IMR-90 (cell line): Measurements from ENCODE around the gene RNF144B. TPM values are rescaled to one million over a fixed set of nuclear protein-coding genes. Genes with fewer than 3 reads are reported as not detected.

Source experiments
- ATAC-seq: fragments of 200-7000 bp; cut with Tn5 transposase; 2 replicates; pipeline ENCODE4 v1.9.1; 2020; ENCODE audit warnings: low read depth, mild to moderate bottlenecking, moderate library complexity
- BruUV-seq: library from RNA; stranded (reverse); fragments of 400-500 nt; replicated peaks from 2 replicates; lab custom pipeline; 2021; lab: Mats Ljungman, UMichigan
- CTCF ChIA-PET: fragments of 300-600 bp; formaldehyde crosslinking; extraction: SDS; loops from one replicate; lab custom pipeline; 2021; ENCODE audit warnings: antibody characterized with exemption; lab: Yijun Ruan, JAX
- POLR2A ChIA-PET: fragments of 300-600 bp; sonication (Branson Sonifier 250); formaldehyde crosslinking; loops from one replicate; lab custom pipeline; 2022; ENCODE audit warnings: antibody characterized with exemption; ENCODE audit not compliant: unreplicated experiment; lab: Charles Lee
- DNase-seq: peaks from one replicate; pipeline ENCODE4 v3.0.0; 2013
- H2AFZ ChIP-seq: replicated peaks from 2 replicates; pipeline ENCODE3; 2013; ENCODE audit warnings: low read length, mild to moderate bottlenecking; ENCODE audit not compliant: poor library complexity
- H2AK5ac ChIP-seq: 2 replicates; pipeline ENCODE4 v1.6.1; 2013; ENCODE audit warnings: low read depth, low read length, inconsistent platforms
- H2AK9ac ChIP-seq: replicated peaks from 2 replicates; pipeline ENCODE3; 2013; ENCODE audit warnings: mild to moderate bottlenecking, low read depth, low read length, moderate library complexity; ENCODE audit not compliant: poor library complexity
- H2BK120ac ChIP-seq: 2 replicates; pipeline ENCODE4 v1.6.1; 2013; ENCODE audit warnings: low read depth, low read length, inconsistent platforms
- H2BK15ac ChIP-seq: 3 replicates; pipeline ENCODE4 v1.6.1; 2013; ENCODE audit warnings: low read depth, low read length, inconsistent platforms
- H2BK20ac ChIP-seq: 2 replicates; pipeline ENCODE4 v1.6.1; 2013; ENCODE audit warnings: low read depth, mild to moderate bottlenecking, inconsistent platforms, low read length, moderate library complexity
- H2BK5ac ChIP-seq: 2 replicates; pipeline ENCODE4 v1.6.1; 2013; ENCODE audit warnings: mild to moderate bottlenecking, low read depth, low read length, inconsistent platforms; ENCODE audit not compliant: poor library complexity, severe bottlenecking
- H3K14ac ChIP-seq: replicated peaks from 2 replicates; pipeline ENCODE4 v1.6.1; 2013; ENCODE audit warnings: low read depth, low read length, inconsistent platforms
- H3K18ac ChIP-seq: 2 replicates; pipeline ENCODE4 v1.6.1; 2013; ENCODE audit warnings: low read depth, low read length, control low read depth
- H3K23ac ChIP-seq: 2 replicates; pipeline ENCODE4 v1.6.1; 2013; ENCODE audit warnings: low read depth, low read length, inconsistent platforms
- H3K27ac ChIP-seq: 2 replicates; pipeline ENCODE4 v1.5.1; 2013; ENCODE audit warnings: mild to moderate bottlenecking, control low read depth, low read length; ENCODE audit not compliant: insufficient read depth
- H3K27me3 ChIP-seq: 2 replicates; pipeline ENCODE4 v1.6.1; 2013; ENCODE audit warnings: low read length; ENCODE audit not compliant: control insufficient read depth, insufficient read depth
- H3K36me3 ChIP-seq: 2 replicates; pipeline ENCODE4 v1.6.1; 2013; ENCODE audit warnings: low read length, mixed read lengths; ENCODE audit not compliant: control insufficient read depth, insufficient read depth
- H3K4ac ChIP-seq: 2 replicates; pipeline ENCODE4 v1.6.1; 2013; ENCODE audit warnings: low read depth, low read length, inconsistent platforms
- H3K4me1 ChIP-seq: 2 replicates; pipeline ENCODE4 v1.6.1; 2013; ENCODE audit warnings: low read length, mixed read lengths; ENCODE audit not compliant: control insufficient read depth, insufficient read depth
- H3K4me2 ChIP-seq: 2 replicates; pipeline ENCODE4 v1.6.1; 2013; ENCODE audit warnings: low read depth, mild to moderate bottlenecking, control low read depth, low read length, moderate library complexity
- H3K4me3 ChIP-seq: 2 replicates; pipeline ENCODE4 v1.5.1; 2013; ENCODE audit warnings: low read depth, mild to moderate bottlenecking, control low read depth, low read length, moderate library complexity; ENCODE audit not compliant: insufficient read depth
- H3K56ac ChIP-seq: 2 replicates; pipeline ENCODE4 v1.6.1; 2013; ENCODE audit warnings: low read length, inconsistent platforms; ENCODE audit not compliant: insufficient read depth; ENCODE audit errors: extremely low read depth
- H3K79me1 ChIP-seq, 2 experiments: 2 replicates each; pipeline ENCODE4 v1.6.1; 2013; ENCODE audit warnings: low read length in 2 of 2, inconsistent platforms in 1 of 2, low read depth in 1 of 2
- H3K9ac ChIP-seq: 2 replicates; pipeline ENCODE4 v1.6.1; 2013; ENCODE audit warnings: low read depth, low read length, control low read depth
- H3K9me1 ChIP-seq: 2 replicates; pipeline ENCODE4 v1.6.1; 2013; ENCODE audit warnings: low read length, inconsistent platforms; ENCODE audit not compliant: insufficient read depth
- H3K9me3 ChIP-seq: 2 replicates; pipeline ENCODE4 v1.6.1; 2013; ENCODE audit warnings: low read length; ENCODE audit not compliant: control insufficient read depth, insufficient read depth
- H4K20me1 ChIP-seq: 2 replicates; pipeline ENCODE4 v1.6.1; 2013; ENCODE audit warnings: low read length, inconsistent platforms; ENCODE audit not compliant: insufficient read depth
- H4K5ac ChIP-seq: 2 replicates; pipeline ENCODE4 v1.6.1; 2013; ENCODE audit warnings: mild to moderate bottlenecking, low read depth, low read length, control low read depth
- H4K8ac ChIP-seq, 2 experiments: 2 replicates each; pipeline ENCODE4 v1.6.1; 2013; ENCODE audit warnings: low read depth in 2 of 2, low read length in 2 of 2, control low read depth in 1 of 2, inconsistent platforms in 1 of 2
- H4K91ac ChIP-seq: 2 replicates; pipeline ENCODE4 v1.6.1; 2013; ENCODE audit warnings: low read depth, low read length, inconsistent platforms; ENCODE audit not compliant: insufficient read depth
- BHLHE40 ChIP-seq: fragments of 150-350 bp; IDR thresholded peaks from 2 replicates; pipeline ENCODE4 v1.6.1; 2016; ENCODE audit warnings: mild to moderate bottlenecking, low read depth, low read length
- CEBPB ChIP-seq: IDR thresholded peaks from 2 replicates; pipeline ENCODE4 v1.6.1; 2012; ENCODE audit warnings: low read depth, low read length, improper control_type of control experiment
- CHD1 ChIP-seq: IDR thresholded peaks from 2 replicates; pipeline ENCODE4 v1.6.1; 2012; ENCODE audit warnings: low read depth, low read length, improper control_type of control experiment
- FOS ChIP-seq: fragments of 150-350 bp; IDR thresholded peaks from 2 replicates; pipeline ENCODE4 v1.6.1; 2016; ENCODE audit warnings: low read depth, low read length
- MAFK ChIP-seq: IDR thresholded peaks from 2 replicates; pipeline ENCODE4 v1.6.1; 2012; ENCODE audit warnings: low read depth, low read length, improper control_type of control experiment
- MAZ ChIP-seq: IDR thresholded peaks from 2 replicates; pipeline ENCODE4 v1.6.1; 2012; ENCODE audit warnings: low read depth, mild to moderate bottlenecking, low read length, improper control_type of control experiment, moderate library complexity, borderline replicate concordance
- MXI1 ChIP-seq: IDR thresholded peaks from 2 replicates; pipeline ENCODE4 v1.6.1; 2012; ENCODE audit warnings: low read depth, mild to moderate bottlenecking, low read length, moderate library complexity, borderline replicate concordance
- NFE2L2 ChIP-seq: fragments of 150-350 bp; IDR thresholded peaks from 2 replicates; pipeline ENCODE4 v1.6.1; 2016; ENCODE audit warnings: low read depth, mild to moderate bottlenecking, low read length
- RAD21 ChIP-seq: IDR thresholded peaks from 2 replicates; pipeline ENCODE4 v1.6.1; 2012; ENCODE audit warnings: low read length, improper control_type of control experiment
- RCOR1 ChIP-seq: IDR thresholded peaks from 2 replicates; pipeline ENCODE4 v1.6.1; 2012; ENCODE audit warnings: mild to moderate bottlenecking, low read length, improper control_type of control experiment; ENCODE audit not compliant: insufficient replicate concordance
- WGBS, 2 experiments: methylation state at CpG; one replicate each; pipeline versions ENCODE4 v1.1.5 to v1.1.7; 2013; ENCODE audit warnings: missing lambda C conversion rate in 2 of 2; ENCODE audit not compliant: insufficient read length in 1 of 2; ENCODE audit errors: extremely low coverage in 2 of 2; 5-methylcytosine and 5-hydroxymethylcytosine counted together
- dilution Hi-C: fragments of 300-500 bp; cut with HindIII; formaldehyde crosslinking; loops from one replicate; pipeline ENCODE4 v1.14.3; 2018; ENCODE audit warnings: low sequenced_read_pairs; ENCODE audit not compliant: unreplicated experiment
- in situ Hi-C: fragments of 300-500 bp; cut with MboI; formaldehyde crosslinking; loops from 3 replicates; pipeline ENCODE4 v1.14.3; 2019; ENCODE audit warnings: low sequenced_read_pairs, inconsistent platforms, mixed read lengths
- intact Hi-C: fragments of 100-400 bp; cut with micrococcal nuclease; formaldehyde crosslinking; loops from 2 replicates; pipeline ENCODE4 v1.10.0; 2022
- polyA plus RNA-seq, 3 experiments: library from polyadenylated mRNA; depleted of rRNA; stranded (reverse); fragments of >200 nt; gene quantifications; 2 replicates each; pipeline ENCODE4 v1.2.3, GENCODE V29; 2012; ENCODE audit warnings: low replicate concordance in 1 of 3
- total RNA-seq: library from RNA; depleted of rRNA; stranded (reverse); fragments of >200 nt; gene quantifications from 2 replicates; pipeline ENCODE4 v1.2.3, GENCODE V29; 2012

RNF144B gene
- total and polyA plus RNA-seq, 2 of the 4 experiments (the other 2 are of a cell fraction) = 0.44 to 2.7 TPM

GRCh38 chr6:18464176-18464575 lies 77.0 kb downstream of the RNF144B start:
- intact Hi-C loops = no loop called here
- ATAC-seq = no peak
- no peak overlapping the region for H2BK15ac ChIP-seq
- H3K79me1 ChIP-seq = no peaks in the 10 kb centered on the region
- no peaks in the 10 kb centered on the region for H3K36me3 ChIP-seq
- H3K27ac ChIP-seq = no peak overlapping the region
- H2BK5ac ChIP-seq = no peak overlapping the region
- H2AFZ ChIP-seq = no peak overlapping the region
- H3K18ac ChIP-seq = no peak overlapping the region
- no TSS peak for BruUV-seq
- dilution Hi-C loops = no loop called here
- POLR2A ChIA-PET = no interaction called here
- no peak overlapping the region for H2BK120ac ChIP-seq
- H2AK5ac ChIP-seq = no peak overlapping the region
- TF ChIP-seq FOS (no peak), MAFK (no peak), NFE2L2 (no peak), RAD21 (no peak), RCOR1 (no peak), BHLHE40 (no peak), MAZ (no peak), CEBPB (no peak), MXI1 (no peak), CHD1 (no peak)
- peaks cover 2% of the 10 kb centered on the region; the same call in 1 of the 2 replicates for H3K27me3 ChIP-seq
- DNase-seq = no peak
- H3K9me1 ChIP-seq = no peaks in the 10 kb centered on the region
- H3K23ac ChIP-seq = no peak overlapping the region
- in situ Hi-C loops = no loop called here
- no peak overlapping the region for H3K9ac ChIP-seq
- no CpG with 5 or more reads among the region's 2 CpGs for WGBS, 2 experiments
- no peak overlapping the region for H3K56ac ChIP-seq
- no peak overlapping the region for H4K5ac ChIP-seq
- no peak overlapping the region for H2BK20ac ChIP-seq
- no peak overlapping the region for H3K14ac ChIP-seq
- H3K4ac ChIP-seq = no peak overlapping the region
- H2AK9ac ChIP-seq = no peak overlapping the region
- CTCF ChIA-PET = interaction anchor here (1.6 kb wide), 1 partner anchor 14 kb away, joined by 4 read pairs; no protein-coding TSS in a partner anchor
- no peak overlapping the region for H3K4me3 ChIP-seq
- H3K4me2 ChIP-seq = no peak overlapping the region
- no peak overlapping the region for H4K91ac ChIP-seq
- H4K20me1 ChIP-seq = no peaks in the 10 kb centered on the region
- H4K8ac ChIP-seq = no peak overlapping the region
- peaks cover 3% of the 10 kb centered on the region for H3K9me3 ChIP-seq
- no peaks in the 10 kb centered on the region for H3K4me1 ChIP-seq
